Stimulated activated CD4-positive, alpha-beta T cell treated with anti-CD3 and anti-CD28 coated beads, Interleukin-2, amount 100 ng/mL, for 24 hours (primary cell): ENCODE results near the gene SNORC.
A peak's percentile ranks its signal among the peaks of the same experiment; 100 is the strongest.
"Not testable (repeated sequence)": the region's sequence is repeated elsewhere in the genome, so short reads cannot be mapped to it uniquely, and the experiment has no call there.

ENCODE experiments used
- DNase-seq, 2 donors: peaks; one replicate each; pipeline ENCODE4 v3.0.0-alpha.2; 2020

SNORC gene

DNA sequence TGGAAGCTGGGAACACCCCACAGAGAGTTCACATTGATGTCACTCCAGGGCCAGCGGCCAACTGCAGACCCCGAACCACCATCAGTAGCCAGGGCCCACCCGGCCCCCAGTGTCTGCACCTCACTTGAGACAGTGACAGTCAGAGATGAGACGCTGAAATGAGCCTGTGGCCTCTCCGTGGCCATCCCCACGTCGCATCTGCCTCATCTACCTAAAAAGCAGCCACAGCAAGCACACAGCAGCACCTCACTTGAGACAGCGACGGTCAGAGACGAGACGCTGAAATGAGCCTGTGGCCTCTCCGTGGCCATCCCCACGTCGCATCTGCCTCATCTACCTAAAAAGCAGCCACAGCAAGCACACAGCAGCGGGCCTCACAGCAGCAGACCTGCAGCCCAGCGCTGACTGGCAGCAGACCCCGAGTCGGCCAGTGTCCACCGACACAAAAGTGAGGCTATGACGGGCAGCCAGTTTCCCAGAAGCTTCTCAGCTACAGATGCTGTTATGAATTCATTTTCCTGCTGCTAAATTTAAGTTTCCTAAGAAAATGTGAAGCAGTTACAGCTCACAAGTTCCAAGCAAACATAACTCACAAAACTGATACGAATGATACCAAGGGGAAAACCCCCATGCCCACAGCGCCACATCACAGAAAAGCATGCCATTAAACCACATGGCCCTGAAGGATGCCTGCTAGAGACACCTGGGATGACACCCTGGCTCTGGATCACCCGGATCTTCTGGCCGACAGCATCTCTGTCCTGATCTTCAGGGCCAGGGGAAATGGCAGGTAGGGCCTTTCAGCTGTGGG, 27.7 kb downstream of the SNORC start:
- DNase-seq: peak; percentile 46 to 67

DNA sequence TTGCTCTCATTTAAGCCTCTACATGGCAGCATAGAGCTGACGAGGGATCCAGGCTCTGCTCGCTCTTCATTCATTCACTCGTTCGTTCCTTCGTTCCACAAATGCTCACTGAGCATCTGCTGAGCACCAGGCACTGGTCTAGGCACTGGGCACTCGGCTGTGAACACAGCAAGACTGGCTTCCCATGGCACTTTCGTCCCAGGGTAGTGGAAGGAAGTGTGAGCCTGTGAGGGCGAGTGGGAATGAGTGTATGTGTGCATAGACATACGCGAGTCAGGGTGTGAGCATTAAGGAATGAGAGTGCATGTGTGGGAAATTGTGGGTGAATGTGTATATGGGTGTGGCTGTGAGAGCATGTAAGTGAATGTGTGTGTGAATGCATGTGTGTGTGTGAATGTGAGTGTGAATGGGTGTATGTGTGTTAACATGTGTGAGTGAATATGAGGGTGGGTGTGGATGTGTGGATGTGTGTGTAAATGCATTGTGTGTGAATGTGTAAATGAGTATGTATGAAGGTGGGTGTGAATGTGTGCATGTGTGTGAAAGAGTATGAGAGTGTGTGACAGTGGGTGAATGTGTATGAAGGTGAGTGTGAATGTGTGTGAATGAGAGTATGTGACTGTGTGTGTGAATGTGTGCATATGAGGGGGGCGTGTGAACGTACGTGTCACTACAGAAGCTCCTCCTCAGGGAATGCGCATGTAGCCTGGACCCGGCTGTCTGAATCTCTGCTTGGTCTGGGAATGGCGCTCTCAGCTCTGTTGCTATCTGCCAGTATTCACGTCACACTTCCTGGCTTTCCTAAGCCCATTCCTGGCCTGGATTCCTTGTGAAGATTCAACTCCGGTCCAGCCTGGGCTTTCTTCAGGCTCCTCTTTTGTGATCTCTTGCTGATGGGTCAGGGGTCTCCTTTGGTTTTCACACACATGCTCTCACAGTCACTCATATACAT, 28.8 kb downstream of the SNORC start:
- no peak for DNase-seq

DNA sequence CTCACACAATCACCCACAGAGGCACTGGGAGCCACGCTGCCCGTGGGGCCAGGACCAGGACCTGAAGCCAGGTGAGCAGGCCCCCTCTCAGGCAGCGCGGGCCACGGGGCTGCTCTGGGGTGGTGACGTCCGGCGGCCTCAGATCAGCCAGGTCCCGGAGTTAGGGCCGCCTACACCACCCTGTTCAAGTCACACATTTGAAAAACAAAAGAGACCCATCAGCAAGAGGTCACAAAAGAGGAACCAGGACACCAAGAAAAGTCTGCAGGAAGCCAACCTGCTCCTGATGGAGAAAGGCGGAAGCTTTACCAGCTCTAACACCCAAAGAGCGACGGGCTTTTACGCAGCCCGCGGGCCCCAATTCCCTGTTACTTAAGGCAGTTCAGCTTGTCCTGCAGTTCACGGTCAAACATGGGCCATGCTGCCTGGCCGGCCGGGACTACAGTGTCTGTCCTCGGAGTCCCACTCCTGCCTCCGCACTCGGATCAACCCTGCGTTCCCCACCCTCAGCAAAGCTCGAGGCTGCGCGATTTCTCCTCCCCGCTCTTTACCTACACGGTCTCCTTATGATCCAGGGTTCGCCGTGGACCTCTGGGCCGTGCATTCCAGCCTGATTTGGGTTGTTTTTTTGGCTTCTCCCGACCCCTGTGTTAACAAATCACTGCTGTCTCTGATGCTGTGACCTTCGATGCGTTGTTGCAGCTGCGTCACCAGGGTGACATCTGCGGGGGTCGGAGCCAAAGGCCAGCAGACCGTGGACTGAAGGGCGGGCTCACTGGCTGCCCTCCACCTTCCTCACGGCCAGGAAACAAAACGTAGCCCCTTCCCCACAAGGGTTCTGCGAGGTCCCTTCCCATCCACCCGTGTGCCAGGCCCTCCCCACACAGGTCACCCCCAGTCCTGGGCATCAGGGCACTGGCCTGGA, 31.0 kb downstream of the SNORC start:
- DNase-seq: no peak

DNA sequence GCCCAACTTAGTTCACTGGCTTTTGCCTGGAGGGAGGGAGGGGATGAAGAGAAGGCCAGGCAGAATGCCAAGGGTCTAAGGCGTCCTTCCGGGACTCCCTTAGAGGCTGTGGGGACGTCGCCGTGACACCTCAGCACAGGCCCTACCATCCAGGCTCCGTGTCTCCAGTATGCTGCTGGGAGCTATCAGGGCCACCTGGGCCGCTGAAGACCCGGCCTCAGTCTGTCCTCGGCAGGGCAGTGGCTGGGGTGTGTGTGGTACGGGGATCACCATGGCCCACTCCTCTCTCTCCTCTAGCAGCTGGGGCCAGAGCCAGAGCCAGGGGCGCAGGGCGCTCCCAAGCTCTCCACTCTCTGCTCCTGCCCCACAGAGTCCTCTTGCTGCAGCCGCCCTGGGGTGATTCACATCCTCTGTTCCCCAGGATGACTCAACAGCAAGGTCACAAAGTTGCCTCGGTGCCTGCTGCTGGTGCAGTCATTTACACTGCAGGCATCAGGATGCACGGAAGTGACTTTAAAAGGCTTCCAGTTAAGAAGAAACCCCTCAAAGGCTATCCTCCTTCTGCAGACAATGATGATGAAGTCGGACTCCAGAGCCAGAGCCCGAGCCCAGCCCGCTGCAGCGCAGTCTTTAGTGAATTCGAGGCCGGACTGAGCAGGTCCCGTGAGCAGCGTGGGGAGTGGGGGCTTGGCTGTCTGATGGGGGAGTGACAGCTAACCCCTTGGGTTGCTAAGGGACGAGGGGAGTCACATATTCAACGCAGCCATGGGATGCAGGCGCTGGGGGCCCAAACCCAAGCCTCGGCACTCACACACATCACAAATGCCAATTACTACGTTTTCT, 31.9 kb downstream of the SNORC start:
- peak; percentile 33 to 64 for DNase-seq

DNA sequence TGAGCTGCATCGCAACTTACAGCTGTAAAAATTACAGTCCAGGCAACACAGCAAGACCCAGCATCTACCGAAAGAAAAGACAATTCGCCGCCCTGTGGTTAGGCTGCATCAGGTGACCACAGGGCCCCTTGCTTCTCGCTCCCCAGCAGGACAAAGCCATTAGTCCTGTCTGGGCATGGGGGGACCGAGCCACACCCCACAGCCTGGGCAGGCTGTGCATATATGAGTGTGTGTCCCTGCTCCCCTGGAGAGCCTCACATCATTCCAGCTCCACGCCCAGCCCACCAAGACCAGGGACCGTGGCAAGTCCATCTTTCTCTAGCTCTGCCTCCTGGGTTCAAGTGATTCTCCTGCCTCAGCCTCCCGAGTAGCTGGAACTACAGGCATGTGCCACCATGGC, 33.9 kb downstream of the SNORC start:
- no peak for DNase-seq

DNA sequence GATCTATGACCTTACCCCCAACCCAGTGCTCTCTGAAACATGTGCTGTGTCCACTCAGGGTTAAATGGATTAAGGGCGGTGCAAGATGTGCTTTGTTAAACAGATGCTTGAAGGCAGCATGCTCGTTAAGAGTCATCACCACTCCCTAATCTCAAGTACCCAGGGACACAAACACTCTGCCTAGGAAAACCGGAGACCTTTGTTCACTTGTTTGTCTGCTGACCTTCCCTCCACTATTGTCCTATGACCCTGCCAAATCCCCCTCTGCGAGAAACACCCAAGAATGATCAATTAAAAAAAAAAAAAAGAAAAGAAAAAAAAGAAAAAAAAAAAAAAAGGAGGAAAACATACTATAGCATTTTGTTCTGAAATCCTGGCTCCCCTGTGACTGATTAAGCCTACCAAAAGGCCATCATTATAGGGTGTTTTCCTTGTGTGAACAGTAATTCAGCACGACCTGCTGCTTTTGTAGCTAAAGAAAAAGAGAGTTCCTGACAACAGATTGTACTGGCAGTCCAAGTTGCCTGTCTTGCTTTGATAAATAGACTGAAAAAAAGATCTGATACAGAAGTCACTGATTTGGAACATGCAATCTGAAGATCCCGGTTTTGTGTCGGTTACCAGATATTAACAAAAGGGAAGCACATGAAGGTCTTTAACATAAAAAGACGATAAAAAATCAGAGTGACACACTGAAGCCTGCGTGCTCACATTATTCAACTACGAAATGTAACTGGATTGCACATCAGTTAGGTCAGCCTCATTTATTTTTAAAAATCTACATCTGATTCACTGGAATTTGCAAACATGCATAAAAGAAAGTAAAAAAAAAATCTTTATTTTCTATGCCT, 37.0 kb downstream of the SNORC start:
- not testable (repeated sequence) for DNase-seq

DNA sequence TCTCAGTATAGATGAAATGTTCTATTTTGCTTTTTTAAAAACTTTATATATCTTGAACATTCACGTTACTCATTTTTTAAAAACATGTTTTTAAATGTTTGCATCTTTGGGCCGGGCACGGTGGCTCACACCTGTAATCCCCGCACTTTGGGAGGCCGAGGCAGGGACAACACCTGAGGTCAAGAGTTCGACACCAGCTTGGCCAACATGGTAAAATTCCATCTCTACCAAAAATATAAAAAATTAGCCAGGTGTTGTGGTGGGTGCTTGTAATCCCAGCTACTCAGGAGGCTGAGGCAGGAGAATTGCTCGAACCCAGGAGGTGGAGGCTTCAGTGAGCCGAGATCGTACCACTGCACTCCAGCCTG, 37.6 kb downstream of the SNORC start:
- not testable (repeated sequence) for DNase-seq

DNA sequence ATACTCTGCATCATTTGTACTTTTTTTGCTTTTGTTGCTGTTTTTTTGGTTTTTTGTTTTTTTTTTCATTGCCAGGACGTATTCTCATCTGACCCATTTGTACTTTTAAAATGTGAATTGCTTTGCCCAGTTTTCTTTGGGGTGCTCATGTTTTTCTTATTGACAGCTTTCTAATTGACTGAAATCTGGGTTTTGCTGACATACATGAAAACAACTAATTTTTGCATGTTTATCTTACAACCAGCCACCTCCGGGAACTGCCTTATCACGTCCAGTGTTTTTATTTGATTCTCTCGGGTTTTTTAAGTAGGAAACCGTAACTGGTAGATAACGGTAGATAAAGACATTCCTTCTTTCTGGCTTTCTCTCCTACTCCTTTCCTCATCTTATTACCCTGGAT, 38.6 kb downstream of the SNORC start:
- DNase-seq: no peak

DNA sequence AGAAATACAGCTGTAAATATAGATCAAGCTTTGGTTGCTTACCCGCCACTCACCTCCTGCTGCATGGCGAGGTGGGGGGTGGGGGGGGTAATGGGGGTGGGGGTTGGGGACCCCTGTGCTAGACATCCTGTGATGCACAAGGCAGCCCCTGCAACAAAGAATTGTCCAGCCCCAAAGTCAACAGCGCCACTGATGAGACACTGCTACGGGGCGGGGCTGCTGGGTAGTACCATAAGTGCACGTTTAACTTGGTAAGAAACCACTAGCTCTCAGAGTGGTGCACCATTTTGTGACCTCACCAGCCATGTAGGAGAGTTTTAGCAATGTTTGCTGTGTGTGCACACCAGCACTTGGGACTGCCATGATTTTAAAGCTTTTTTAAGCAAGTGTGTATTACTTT, 40.3 kb downstream of the SNORC start:
- no peak for DNase-seq

DNA sequence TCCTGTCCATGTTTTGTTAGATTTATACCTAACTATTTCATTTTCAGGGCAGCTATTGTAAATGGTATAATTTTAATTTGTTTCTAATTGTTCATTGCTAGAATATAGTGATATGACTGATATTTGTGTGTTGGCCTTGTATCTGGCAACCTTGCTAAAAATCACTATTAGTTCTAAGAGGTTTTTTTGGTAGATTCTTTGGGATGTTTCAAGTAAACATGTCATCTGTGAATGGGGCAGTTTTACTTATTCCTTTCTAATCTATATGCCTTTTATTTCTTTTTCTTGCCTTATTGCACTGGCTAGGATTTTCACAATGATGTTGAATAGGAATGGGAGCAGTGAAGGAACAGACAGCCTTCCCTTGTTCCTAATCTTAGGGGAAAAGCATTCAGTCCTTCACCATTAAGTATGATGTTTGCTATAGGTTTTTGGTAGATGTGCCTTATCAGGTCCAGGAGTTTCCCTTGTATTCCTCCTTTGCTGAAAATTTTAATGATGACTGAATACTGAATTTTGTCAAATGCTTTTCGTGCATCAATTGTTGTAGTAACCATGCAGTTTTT, 41.7 kb downstream of the SNORC start:
- no peak for DNase-seq

DNA sequence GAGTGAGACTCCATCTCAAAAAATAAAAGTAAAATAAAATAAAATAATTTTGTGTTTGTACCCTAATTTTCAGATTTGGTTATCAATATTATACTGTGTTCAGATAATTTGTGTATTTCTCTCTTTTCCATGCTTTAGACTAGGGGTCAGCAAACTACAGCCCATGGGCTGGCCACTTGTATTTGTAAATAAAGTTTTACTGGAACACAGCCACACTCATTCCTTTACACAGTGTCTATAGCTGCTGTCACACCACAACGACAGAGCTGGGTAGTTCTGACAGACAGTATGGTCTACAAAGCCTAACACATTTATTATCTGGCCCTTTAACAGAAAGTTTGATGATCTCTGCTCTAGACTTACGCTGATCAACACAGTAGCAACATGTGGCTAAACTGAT, 43.8 kb downstream of the SNORC start:
- no peak for DNase-seq

DNA sequence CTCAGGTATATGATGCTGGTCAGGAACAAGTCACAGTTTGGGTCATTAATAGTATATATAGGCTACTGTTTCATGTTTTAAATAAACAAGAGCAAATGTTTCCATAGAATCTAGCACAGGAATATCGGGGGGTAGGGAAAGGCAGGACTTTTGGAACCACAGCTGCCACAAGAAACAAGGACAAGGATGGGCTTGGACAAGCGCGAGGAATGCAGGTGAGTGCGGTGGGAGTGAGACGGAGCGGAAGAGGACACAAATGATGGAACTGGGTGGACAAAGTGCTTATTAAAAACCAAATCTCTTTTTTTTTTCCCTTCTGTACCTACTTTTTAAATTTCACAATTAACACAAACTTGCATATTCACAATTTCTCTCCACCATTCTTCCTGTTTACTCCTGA, 49.1 kb downstream of the SNORC start:
- no peak for DNase-seq

DNA sequence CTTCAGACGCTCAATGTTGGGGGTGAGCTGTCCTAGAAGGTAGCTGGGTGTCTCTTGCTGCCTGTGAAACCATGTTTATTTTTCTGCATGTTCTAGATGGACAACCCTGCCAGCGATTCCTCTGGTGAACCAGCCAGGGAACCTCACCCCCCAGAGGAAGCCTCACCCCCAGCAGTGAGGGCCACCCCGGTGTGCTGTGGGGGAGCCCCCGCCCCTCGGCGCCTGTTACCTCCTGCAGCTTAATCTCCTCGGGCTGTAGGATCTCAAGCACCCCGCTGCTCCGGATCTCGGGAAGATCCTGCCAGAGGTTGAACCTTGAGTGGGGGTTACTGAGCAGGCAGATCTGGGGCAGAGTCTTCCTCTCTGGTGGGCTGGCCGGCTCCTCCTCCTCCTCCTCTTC, 50.0 kb downstream of the SNORC start:
- DNase-seq: no peak

DNA sequence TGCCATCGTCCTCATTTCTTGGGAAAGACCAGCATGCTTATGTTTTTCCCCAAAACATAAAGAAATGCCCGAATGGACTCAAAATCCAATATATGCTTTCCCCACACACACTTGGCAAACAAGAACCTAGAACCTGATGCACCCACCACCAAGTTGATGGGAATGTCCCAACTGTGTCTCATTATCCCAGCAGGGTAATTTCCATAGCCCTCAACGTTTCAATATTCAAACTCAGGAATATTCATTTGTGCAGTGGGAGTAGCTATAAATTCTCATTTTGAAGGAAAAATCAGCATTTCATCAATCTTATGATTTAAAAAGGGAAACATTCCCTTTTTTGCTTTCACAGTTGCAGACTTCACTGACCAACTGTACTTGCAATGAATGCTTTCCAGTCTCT, 50.7 kb downstream of the SNORC start:
- DNase-seq: no peak

DNA sequence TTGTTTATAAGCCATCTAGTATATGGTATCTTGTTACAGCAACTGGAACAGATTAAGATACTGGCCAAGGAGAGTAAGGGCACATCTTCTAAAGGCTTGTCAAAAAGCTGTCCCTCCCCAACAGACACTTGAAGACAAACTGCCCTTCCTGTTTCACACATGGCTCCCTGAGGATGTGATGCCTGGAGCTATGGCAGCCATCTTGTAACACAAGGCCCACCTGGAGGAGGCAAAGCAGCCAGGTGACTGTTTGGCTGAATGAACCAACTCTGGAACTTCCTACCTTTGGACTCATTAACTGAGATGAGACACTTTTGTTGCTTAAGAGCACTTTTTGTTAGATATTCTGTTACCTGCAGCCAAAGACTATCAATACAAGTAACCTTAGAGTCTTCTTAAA, 54.4 kb downstream of the SNORC start:
- no peak for DNase-seq

DNA sequence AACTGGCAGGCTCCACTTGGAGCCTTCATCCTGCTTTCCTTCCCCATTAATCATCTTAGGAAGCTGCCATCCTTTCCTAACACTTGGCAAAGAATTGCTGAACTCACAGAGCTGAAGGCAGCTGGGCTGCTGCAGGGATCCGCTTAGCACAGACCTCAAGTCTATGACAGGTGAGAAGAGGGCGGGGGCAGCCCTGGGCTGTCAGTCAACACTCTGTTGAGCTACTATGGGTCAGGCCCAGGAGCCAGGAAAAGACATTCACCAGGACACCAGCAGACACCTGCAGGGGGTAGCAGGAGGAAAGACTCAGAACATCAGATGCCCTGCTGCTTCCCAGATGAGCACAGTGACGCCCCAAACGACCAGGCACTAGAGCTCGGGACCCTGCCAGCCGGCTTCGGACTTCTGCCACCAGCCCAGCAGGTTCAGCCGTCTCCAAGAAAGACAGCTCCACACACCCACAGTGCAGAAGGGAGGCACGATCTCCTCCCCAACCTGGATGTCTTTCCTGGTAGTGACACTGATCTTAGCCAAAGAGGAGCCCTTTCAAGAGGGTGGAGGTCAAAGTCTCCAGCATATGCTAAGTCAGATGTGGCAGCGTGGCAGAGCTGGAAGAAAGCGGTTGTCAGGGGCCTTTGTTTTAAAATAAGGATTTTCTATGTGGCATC, 55.2 kb downstream of the SNORC start:
- no peak for DNase-seq

DNA sequence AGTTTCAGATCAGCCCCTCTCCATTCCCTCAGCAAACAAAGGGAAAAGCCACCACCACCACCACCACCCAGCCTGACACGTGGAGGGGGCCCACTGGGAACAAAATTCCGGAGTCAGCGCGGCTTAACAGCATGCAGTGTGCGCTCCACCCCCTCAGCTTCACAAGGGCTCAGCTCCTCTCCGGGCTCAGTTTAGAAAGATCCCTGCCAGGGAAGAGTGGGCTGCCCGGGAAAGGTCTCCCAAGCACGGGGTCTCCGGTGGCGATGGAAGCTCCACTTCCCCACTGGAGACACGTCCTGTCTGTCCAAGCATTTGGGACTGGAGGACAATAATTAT, 55.7 kb downstream of the SNORC start:
- DNase-seq: no peak

DNA sequence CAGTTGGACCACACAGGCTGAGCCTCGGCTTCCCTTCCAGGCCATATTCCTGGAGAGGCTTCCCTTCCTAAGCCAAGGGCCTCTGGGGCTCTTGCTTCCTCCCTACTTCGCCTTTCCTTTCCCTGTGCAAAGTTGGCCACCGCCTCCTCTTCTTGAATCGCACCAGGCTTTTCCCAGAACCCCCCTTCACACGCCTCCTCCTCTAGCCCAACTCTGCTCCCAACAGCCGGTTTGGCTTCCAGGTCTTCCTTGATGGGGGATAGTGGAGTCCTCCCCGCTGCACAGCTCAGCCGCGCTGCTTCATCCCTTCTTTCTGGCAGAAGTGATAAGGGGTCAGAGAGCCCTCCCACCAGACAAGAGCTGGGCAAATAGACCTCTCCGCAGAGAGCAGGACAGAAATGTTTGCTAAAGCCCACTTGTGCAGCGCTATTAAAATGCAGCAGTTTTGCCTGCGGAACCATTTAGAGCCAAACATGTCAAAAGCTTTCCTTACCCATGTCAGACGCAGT, 56.4 kb downstream of the SNORC start:
- DNase-seq: no peak

DNA sequence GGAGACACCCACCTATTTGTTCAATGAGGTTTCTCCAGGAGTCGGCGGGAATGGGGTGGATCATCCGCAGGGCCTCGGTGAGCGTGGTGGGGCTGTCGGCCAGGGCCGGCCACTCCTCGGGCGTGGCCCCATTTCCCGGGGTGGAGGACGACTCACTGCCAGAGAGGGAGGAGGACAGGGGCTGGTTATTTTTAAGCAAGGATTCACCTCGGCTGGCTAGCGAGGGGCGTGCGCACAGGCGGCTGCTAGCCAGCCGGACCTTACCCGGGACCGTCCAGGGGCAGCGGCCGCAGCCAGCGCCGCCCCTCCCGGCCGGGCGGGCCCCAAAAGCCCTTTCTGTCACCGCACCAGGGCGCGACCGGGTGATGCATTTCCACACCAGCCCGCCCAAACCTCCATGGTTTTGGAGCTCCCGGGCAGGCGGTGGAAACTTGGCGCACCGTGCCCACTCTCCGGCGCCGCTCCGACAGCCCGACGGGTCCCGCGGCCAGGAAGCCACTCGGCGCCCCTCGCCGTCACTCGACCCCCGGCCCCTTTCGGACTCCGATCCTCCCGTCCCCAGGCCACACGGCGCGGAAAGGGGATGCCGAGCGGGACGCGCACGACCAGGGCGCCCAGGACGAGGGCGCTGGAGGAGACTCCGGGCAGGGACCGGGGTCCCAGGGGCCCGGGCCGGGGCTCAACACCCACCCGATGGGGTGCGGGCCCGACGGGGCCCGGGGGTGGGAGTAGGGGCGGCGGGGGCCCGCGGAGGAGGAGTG, 57.1 kb downstream of the SNORC start:
- peak in 1 of 2 donors; percentile 41 for DNase-seq
